ENCODE measurements around the gene ANXA4.

GRCh38 chr2:69797235-69797634, 55.3 kb downstream of the ANXA4 start:
- TF ChIP-seq EZH2 (IDR thresholded peaks at IDR 0.05; ENCODE audit: insufficient read depth, poor library complexity, severe bottlenecking) (no peak), EZH2phosphoT487 (IDR thresholded peaks at IDR 0.05; ENCODE audit: insufficient read depth, low read depth) (no peak)

All from GM23248 (cell line).